Measurements from ENCODE around the gene POLD4. TPM values are rescaled to one million over a fixed set of nuclear protein-coding genes. Genes with fewer than 3 reads are reported as not detected.
A peak's percentile ranks its signal among the peaks of the same experiment; 100 is the strongest.

The POLD4 gene
- total and polyA plus RNA-seq, 2 of the 13 experiments (the other 11 are each of a cell fraction or from before 2014, with no cell fraction given): 10.5 to 27.4 TPM

- TF ChIP-seq NKX3-1 (CRISPR knock-in tag; IDR thresholded peaks at IDR 0.05) (peak; percentile 89), SMAD9 (CRISPR knock-in tag; IDR thresholded peaks at IDR 0.05) (peak; percentile 89; the same call in 1 of the 2 replicates), ZNF607 (CRISPR knock-in tag; IDR thresholded peaks at IDR 0.05; ENCODE audit: borderline replicate concordance) (peak; percentile 89), SNAPC4 (CRISPR knock-in tag; IDR thresholded peaks at IDR 0.05) (no peak), ZNF609 (CRISPR knock-in tag; IDR thresholded peaks at IDR 0.05; ENCODE audit: borderline replicate concordance) (peak; percentile 59; the same call in 1 of the 2 replicates), HNF4A (CRISPR knock-in tag; IDR thresholded peaks at IDR 0.05) (peak; percentile 26; the same call in 1 of the 2 replicates), ZNF709 (CRISPR knock-in tag; IDR thresholded peaks at IDR 0.05) (peak; percentile 86; the same call in 1 of the 2 replicates), KAT2B (IDR thresholded peaks at IDR 0.05; ENCODE audit: borderline replicate concordance, low read depth, low read length) (no peak), MBD4 (IDR thresholded peaks at IDR 0.05; ENCODE audit: borderline replicate concordance, low read length) (no peak), BATF2 (CRISPR knock-in tag; IDR thresholded peaks at IDR 0.05) (peak; percentile 93), EZH2 (conservative IDR thresholded peaks at IDR 0.05; ENCODE audit: low read depth, low read length) (no peak), ZNF512 (CRISPR knock-in tag; IDR thresholded peaks at IDR 0.05) (no peak), ZNF792 (CRISPR knock-in tag; IDR thresholded peaks at IDR 0.05) (0 out of 2 replicates have a peak, but pooled peaks have one; percentile 79)
Observed at GRCh38 chr11:67391304-67392182, 38.2 kb upstream of the POLD4 start, which contains the start of gene RAD9A (continued).
